ENCODE results near the gene STPG3.

DNA sequence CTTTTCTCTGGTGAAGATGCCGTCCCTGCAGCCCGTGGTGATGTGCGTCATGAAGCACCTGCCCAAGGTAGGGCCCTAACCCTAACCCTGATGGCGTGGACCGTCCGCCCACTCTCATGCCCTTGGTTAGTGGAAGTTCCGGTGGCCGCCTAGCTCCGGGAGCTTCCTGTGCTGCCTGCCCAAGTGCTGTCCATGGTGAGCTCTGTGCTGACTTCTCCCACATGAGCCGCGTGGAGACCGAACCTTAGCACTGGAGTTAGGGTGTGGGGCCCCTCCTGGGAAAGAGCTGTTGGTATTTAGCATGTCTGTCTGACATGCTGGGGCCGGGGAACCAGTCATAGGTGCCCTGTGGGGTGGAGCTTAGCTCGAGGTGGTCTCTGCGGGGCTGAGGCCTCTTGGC, 5.3 kb downstream of the STPG3 start:
- TF ChIP-seq, protein P1, sequence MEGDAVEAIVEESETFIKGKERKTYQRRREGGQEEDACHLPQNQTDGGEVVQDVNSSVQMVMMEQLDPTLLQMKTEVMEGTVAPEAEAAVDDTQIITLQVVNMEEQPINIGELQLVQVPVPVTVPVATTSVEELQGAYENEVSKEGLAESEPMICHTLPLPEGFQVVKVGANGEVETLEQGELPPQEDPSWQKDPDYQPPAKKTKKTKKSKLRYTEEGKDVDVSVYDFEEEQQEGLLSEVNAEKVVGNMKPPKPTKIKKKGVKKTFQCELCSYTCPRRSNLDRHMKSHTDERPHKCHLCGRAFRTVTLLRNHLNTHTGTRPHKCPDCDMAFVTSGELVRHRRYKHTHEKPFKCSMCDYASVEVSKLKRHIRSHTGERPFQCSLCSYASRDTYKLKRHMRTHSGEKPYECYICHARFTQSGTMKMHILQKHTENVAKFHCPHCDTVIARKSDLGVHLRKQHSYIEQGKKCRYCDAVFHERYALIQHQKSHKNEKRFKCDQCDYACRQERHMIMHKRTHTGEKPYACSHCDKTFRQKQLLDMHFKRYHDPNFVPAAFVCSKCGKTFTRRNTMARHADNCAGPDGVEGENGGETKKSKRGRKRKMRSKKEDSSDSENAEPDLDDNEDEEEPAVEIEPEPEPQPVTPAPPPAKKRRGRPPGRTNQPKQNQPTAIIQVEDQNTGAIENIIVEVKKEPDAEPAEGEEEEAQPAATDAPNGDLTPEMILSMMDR (optimal IDR thresholded peaks at IDR 0.05 in 1 of 3, IDR thresholded peaks at IDR 0.05 in 1 of 3, conservative IDR thresholded peaks at IDR 0.05 in 1 of 3; ENCODE audit: extremely low read depth in 1 of 3, insufficient read depth in 2 of 3, low read length in 3 of 3): no peak
- TF ChIP-seq EZH2 (IDR thresholded peaks at IDR 0.05; ENCODE audit: low read length): no peak
